PC-3 (cell line): ENCODE data around the gene EXOSC3. TPM values are rescaled to one million over a fixed set of nuclear protein-coding genes. Genes with fewer than 3 reads are reported as not detected.
A peak's percentile ranks its signal among the peaks of the same experiment; 100 is the strongest.

ENCODE experiments used
- ATAC-seq: fragments of 200-7000 bp; cut with Tn5 transposase; 2 replicates; pipeline ENCODE4 v1.9.1; 2020; ENCODE audit warnings: mild to moderate bottlenecking, moderate library complexity
- BruUV-seq: library from RNA; stranded (reverse); fragments of 400-500 nt; replicated peaks from 2 replicates; lab custom pipeline; 2021; lab: Mats Ljungman, UMichigan
- CTCF ChIA-PET: fragments of 300-600 bp; sonication (Branson Sonifier 250); formaldehyde crosslinking; loops from one replicate; lab custom pipeline; 2022; ENCODE audit warnings: antibody characterized with exemption; lab: Charles Lee
- POLR2A ChIA-PET: fragments of 300-600 bp; sonication (Branson Sonifier 250); formaldehyde crosslinking; loops from one replicate; lab custom pipeline; 2022; ENCODE audit warnings: antibody characterized with exemption; ENCODE audit not compliant: unreplicated experiment; lab: Charles Lee
- DNase-seq: peaks from one replicate; pipeline ENCODE4 v3.0.0-alpha.2; 2015
- H2AFZ ChIP-seq: fragments of 300-600 bp; sonication (generic); 2 replicates; pipeline ENCODE4 v1.6.0; 2016; ENCODE audit warnings: antibody characterized with exemption, low read length
- H3F3A ChIP-seq: fragments of 300-600 bp; sonication (generic); one replicate; pipeline ENCODE4 v1.6.0; 2017; ENCODE audit warnings: antibody characterized with exemption, low read length, control low read depth, mild to moderate bottlenecking; ENCODE audit not compliant: unreplicated experiment
- H3K27ac ChIP-seq: fragments of 300-600 bp; sonication (generic); 2 replicates; pipeline ENCODE4 v1.5.1; 2016; ENCODE audit warnings: mild to moderate bottlenecking, low read length
- H3K27me3 ChIP-seq: fragments of 300-600 bp; sonication (generic); 2 replicates; pipeline ENCODE4 v1.6.1; 2016; ENCODE audit warnings: low read length, mixed read lengths
- H3K36me3 ChIP-seq: fragments of 300-600 bp; sonication (generic); 2 replicates; pipeline ENCODE4 v1.6.1; 2016; ENCODE audit warnings: low read depth, mixed run types, low read length, mixed read lengths
- H3K4me1 ChIP-seq: fragments of 300-600 bp; sonication (generic); 2 replicates; pipeline ENCODE4 v1.5.1; 2016; ENCODE audit warnings: low read length; ENCODE audit not compliant: insufficient read depth
- H3K4me2 ChIP-seq: fragments of 300-600 bp; sonication (generic); 2 replicates; pipeline ENCODE4 v1.6.0; 2016; ENCODE audit warnings: low read length
- H3K4me3 ChIP-seq: fragments of 300-600 bp; sonication (generic); 2 replicates; pipeline ENCODE4 v1.5.1; 2016; ENCODE audit warnings: mild to moderate bottlenecking, low read length, mixed read lengths
- H3K79me2 ChIP-seq: fragments of 300-600 bp; sonication (generic); 2 replicates; pipeline ENCODE4 v1.6.1; 2017; ENCODE audit warnings: low read length, mixed read lengths
- H3K9ac ChIP-seq: fragments of 300-600 bp; sonication (generic); 2 replicates; pipeline ENCODE4 v1.6.0; 2016; ENCODE audit warnings: mild to moderate bottlenecking, low read length
- H3K9me2 ChIP-seq: fragments of 300-600 bp; sonication (generic); replicated peaks from 2 replicates; pipeline ENCODE4 v1.6.1; 2016; ENCODE audit warnings: mixed run types, low read length, mixed read lengths
- H3K9me3 ChIP-seq: fragments of 300-600 bp; sonication (generic); 2 replicates; pipeline ENCODE4 v1.6.1; 2016; ENCODE audit warnings: low read length, mixed read lengths
- H4K20me1 ChIP-seq: fragments of 300-600 bp; sonication (generic); 2 replicates; pipeline ENCODE4 v1.6.1; 2016; ENCODE audit warnings: low read length, mixed read lengths
- EZH2 ChIP-seq: fragments of 300-600 bp; sonication (generic); IDR thresholded peaks from one replicate; pipeline ENCODE4 v1.6.1; 2017; ENCODE audit warnings: antibody characterized with exemption, mild to moderate bottlenecking, low read length; ENCODE audit not compliant: unreplicated experiment
- EZH2phosphoT487 ChIP-seq: fragments of 300-600 bp; sonication (generic); IDR thresholded peaks from 2 replicates; pipeline ENCODE4 v1.6.1; 2018; ENCODE audit warnings: mild to moderate bottlenecking, antibody characterized with exemption, low read length, borderline replicate concordance
- intact Hi-C: fragments of 100-400 bp; cut with micrococcal nuclease; formaldehyde crosslinking; loops from 2 replicates; pipeline ENCODE4 v1.9.0; 2023
- total RNA-seq: library from RNA; depleted of rRNA; stranded (reverse); fragments of >200 nt; gene quantifications from 2 replicates; pipeline ENCODE4 v1.2.3, GENCODE V29; 2014
- TF ChIP-seq, protein P1 (sequence below): fragments of 300-600 bp; sonication (generic); conservative IDR thresholded peaks from 2 replicates; pipeline ENCODE4 v1.5.1; 2017; ENCODE audit warnings: antibody characterized with exemption, low read depth, mild to moderate bottlenecking, low read length

Gene EXOSC3
- total RNA-seq, 1 experiment from 2014 or later, result 98.3 TPM

- Histone ChIP-seq H3K27ac (no peak overlapping the region), H3K27me3 (no peaks in the 10 kb centered on the region), H3K9me3 (no peaks in the 10 kb centered on the region), H3K4me2 (no peak overlapping the region), H3K36me3 (peaks cover 14% of the 10 kb centered on the region), H3K9ac (no peak overlapping the region), H3K79me2 (peaks cover 31% of the 10 kb centered on the region), H4K20me1 (peaks cover 12% of the 10 kb centered on the region; the same call in 1 of the 2 replicates), H3F3A (no peaks in the 10 kb centered on the region), H2AFZ (no peak overlapping the region), H3K9me2 (no peaks in the 10 kb centered on the region), H3K4me1 (peaks cover 13% of the 10 kb centered on the region), H3K4me3 (no peak overlapping the region)
- POLR2A ChIA-PET, result no interaction called here
- intact Hi-C loops, result no loop called here
- no TSS peak for BruUV-seq
- DNase-seq (no peak), ATAC-seq (no peak)
- CTCF ChIA-PET, result no interaction called here
- TF ChIP-seq EZH2phosphoT487, result no peak
- no peak for TF ChIP-seq EZH2
- TF ChIP-seq, protein P1, sequence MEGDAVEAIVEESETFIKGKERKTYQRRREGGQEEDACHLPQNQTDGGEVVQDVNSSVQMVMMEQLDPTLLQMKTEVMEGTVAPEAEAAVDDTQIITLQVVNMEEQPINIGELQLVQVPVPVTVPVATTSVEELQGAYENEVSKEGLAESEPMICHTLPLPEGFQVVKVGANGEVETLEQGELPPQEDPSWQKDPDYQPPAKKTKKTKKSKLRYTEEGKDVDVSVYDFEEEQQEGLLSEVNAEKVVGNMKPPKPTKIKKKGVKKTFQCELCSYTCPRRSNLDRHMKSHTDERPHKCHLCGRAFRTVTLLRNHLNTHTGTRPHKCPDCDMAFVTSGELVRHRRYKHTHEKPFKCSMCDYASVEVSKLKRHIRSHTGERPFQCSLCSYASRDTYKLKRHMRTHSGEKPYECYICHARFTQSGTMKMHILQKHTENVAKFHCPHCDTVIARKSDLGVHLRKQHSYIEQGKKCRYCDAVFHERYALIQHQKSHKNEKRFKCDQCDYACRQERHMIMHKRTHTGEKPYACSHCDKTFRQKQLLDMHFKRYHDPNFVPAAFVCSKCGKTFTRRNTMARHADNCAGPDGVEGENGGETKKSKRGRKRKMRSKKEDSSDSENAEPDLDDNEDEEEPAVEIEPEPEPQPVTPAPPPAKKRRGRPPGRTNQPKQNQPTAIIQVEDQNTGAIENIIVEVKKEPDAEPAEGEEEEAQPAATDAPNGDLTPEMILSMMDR, result no peak
Measured at GRCh38 chr9:37787059-37787458, 2.2 kb upstream of the EXOSC3 start.

DNA sequence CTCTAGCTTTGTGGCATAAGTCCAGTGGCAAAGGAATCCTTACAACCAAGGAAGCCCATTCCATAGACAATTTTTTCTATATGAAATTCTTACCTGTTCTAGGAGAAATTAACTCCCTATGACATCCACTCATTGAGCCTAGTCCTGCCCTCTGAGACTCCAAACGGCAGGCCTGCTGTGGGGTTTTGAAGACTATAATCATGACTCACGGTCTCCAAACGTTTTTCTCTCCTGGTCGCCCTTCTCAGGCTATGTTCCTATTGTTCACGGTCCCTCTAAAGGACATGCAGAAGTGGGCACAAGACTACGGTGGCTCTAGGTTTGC, 611 bp downstream of the EXOSC3 start:
- intact Hi-C loops, result no loop called here
- ChIA-PET POLR2A (no interaction called here), CTCF (no interaction called here)
- ATAC-seq (0 out of 2 replicates have a peak, but pooled peaks have one; percentile 11), DNase-seq (no peak)
- Histone ChIP-seq H3K4me3 (peak overlapping the region; percentile 94), H3K36me3 (peaks cover 41% of the 10 kb centered on the region), H3K4me1 (peaks cover 13% of the 10 kb centered on the region), H3K9me3 (no peaks in the 10 kb centered on the region), H3K9ac (peak overlapping the region; percentile 88), H3K4me2 (peak overlapping the region; percentile 99), H2AFZ (peak overlapping the region; percentile 93), H3K27ac (peak overlapping the region; percentile 50), H3K27me3 (no peaks in the 10 kb centered on the region), H4K20me1 (peaks cover 12% of the 10 kb centered on the region; the same call in 1 of the 2 replicates), H3K79me2 (peaks cover 45% of the 10 kb centered on the region), H3K9me2 (no peaks in the 10 kb centered on the region), H3F3A (no peaks in the 10 kb centered on the region)
- BruUV-seq, result TSS peak; percentile 32
- TF ChIP-seq EZH2, result no peak

DNA sequence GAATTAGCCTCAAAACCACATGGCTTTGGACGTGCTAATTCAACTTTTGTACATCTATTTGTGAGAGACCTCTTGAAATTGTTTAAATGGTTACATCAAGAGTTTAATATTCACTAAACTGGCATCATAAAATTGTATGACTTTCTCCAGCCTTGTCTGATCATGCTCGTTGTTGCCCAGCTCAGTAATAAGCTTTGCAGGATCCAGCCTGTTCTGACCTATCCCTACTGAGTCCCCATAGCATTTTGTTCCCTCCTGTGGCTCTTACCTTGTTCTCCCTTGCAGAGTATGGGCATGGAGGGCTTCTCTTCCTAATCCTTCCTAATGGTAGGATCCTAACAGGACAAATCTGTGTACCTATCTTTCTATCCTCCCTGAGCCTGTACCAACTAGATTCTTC, 6.3 kb downstream of the EXOSC3 start:
- Histone ChIP-seq H3K9me3 (no peaks in the 10 kb centered on the region), H3K27ac (no peak overlapping the region), H2AFZ (no peak overlapping the region), H3K79me2 (peaks cover 29% of the 10 kb centered on the region), H3K36me3 (peaks cover 55% of the 10 kb centered on the region), H3K9ac (no peak overlapping the region), H3F3A (no peaks in the 10 kb centered on the region), H3K27me3 (no peaks in the 10 kb centered on the region), H3K9me2 (no peaks in the 10 kb centered on the region), H3K4me1 (peaks cover 23% of the 10 kb centered on the region), H3K4me3 (no peak overlapping the region), H4K20me1 (peaks cover 12% of the 10 kb centered on the region; the same call in 1 of the 2 replicates), H3K4me2 (no peak overlapping the region)
- no peak for DNase-seq
- no peak for ATAC-seq
- ChIA-PET CTCF (no interaction called here), POLR2A (no interaction called here)
- no TSS peak for BruUV-seq
- no peak for TF ChIP-seq EZH2phosphoT487
- intact Hi-C loops, result loop anchor here (5.0 kb wide), 1 partner anchor 64 kb away; no protein-coding TSS in a partner anchor

DNA sequence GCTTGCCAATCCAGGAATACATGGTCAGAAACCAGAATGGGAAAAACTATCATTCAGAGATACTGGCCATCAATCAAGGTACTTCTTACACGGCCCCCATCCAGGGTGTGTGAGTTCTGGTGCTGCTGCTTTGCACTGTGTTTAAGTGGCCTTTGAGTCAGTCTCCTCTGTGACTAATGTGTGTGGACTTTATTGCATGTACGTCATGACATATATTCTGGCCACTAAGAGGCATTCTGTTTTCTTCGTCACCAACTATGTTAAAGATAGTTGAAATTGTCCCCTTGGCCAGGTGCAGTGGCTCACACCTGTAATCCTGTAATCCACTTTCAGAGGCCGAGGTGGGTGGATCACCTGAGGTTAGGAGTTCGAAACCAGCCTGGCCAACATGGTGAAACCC, 8.5 kb downstream of the EXOSC3 start:
- CTCF ChIA-PET, result no interaction called here
- BruUV-seq, result no TSS peak
- peaks cover 34% of the 10 kb centered on the region for H3K36me3 ChIP-seq
- DNase-seq (peak; percentile 84), ATAC-seq (peak; percentile 98)
- H3K9me3 ChIP-seq, result no peaks in the 10 kb centered on the region
- no peaks in the 10 kb centered on the region for H4K20me1 ChIP-seq
- no peak overlapping the region for H3K4me2 ChIP-seq
- peaks cover 16% of the 10 kb centered on the region for H3K4me1 ChIP-seq
- intact Hi-C loops, result loop anchor here (5.0 kb wide), 1 partner anchor 66 kb away; no protein-coding TSS in a partner anchor
- H3K4me3 ChIP-seq, result no peak overlapping the region
- peaks cover 7% of the 10 kb centered on the region for H3K79me2 ChIP-seq
- TF ChIP-seq EZH2 (no peak), EZH2phosphoT487 (no peak)
- TF ChIP-seq, protein P1, result no peak
- no peaks in the 10 kb centered on the region for H3F3A ChIP-seq
- POLR2A ChIA-PET, result no interaction called here
- peak overlapping the region; percentile 51 for H3K27ac ChIP-seq
- no peaks in the 10 kb centered on the region for H3K9me2 ChIP-seq
- no peaks in the 10 kb centered on the region for H3K27me3 ChIP-seq
- no peak overlapping the region for H3K9ac ChIP-seq
- H2AFZ ChIP-seq, result no peak overlapping the region
